Stimulated activated CD4-positive, alpha-beta T cell treated with anti-CD3 and anti-CD28 coated beads, Interleukin-4, amount 100 ng/mL, for 24 hours (primary cell): Measurements from ENCODE around the gene KRT14.
A peak's percentile ranks its signal among the peaks of the same experiment; 100 is the strongest.
"Not testable (repeated sequence)": the region's sequence is repeated elsewhere in the genome, so short reads cannot be mapped to it uniquely, and the experiment has no call there.

Source experiments
- DNase-seq: peaks from one replicate; pipeline ENCODE4 v3.0.0-alpha.2; 2020

KRT14 gene

GRCh38 chr17:41600318-41600717 is 13.6 kb upstream of the KRT14 start:
- no peak for DNase-seq

- no peak for DNase-seq
Observed at GRCh38 chr17:41599680-41600079, 13.0 kb upstream of the KRT14 start.

- DNase-seq = no peak
Observed at GRCh38 chr17:41595585-41595984, 8.9 kb upstream of the KRT14 start.

GRCh38 chr17:41594363-41594915 is 7.7 kb upstream of the KRT14 start:
- DNase-seq = no peak

GRCh38 chr17:41593306-41593981 is 6.7 kb upstream of the KRT14 start:
- DNase-seq = no peak

- DNase-seq = no peak
Observed at GRCh38 chr17:41592601-41593305, 6.1 kb upstream of the KRT14 start.

- DNase-seq = no peak
Observed at GRCh38 chr17:41589301-41589700, 2.6 kb upstream of the KRT14 start.

GRCh38 chr17:41588126-41588810 is 1.6 kb upstream of the KRT14 start:
- DNase-seq = no peak

- no peak for DNase-seq
Observed at GRCh38 chr17:41585301-41586056, 1.2 kb downstream of the KRT14 start.

GRCh38 chr17:41584331-41584927 is 2.3 kb downstream of the KRT14 start:
- DNase-seq = not testable (repeated sequence)

GRCh38 chr17:41583137-41584127 is 3.3 kb downstream of the KRT14 start:
- DNase-seq = no peak

GRCh38 chr17:41582061-41582968 is 4.4 kb downstream of the KRT14 start:
- DNase-seq = not testable (repeated sequence)

- DNase-seq = no peak
Observed at GRCh38 chr17:41581366-41582060, 5.2 kb downstream of the KRT14 start.

- DNase-seq = no peak
Observed at GRCh38 chr17:41580687-41581365, 5.9 kb downstream of the KRT14 start.

GRCh38 chr17:41580244-41580575 is 6.5 kb downstream of the KRT14 start:
- no peak for DNase-seq

- DNase-seq = peak; percentile 68
Observed at GRCh38 chr17:41579484-41580243, 7.0 kb downstream of the KRT14 start.

- no peak for DNase-seq
Observed at GRCh38 chr17:41578971-41579370, 7.7 kb downstream of the KRT14 start.

- DNase-seq = no peak
Observed at GRCh38 chr17:41578538-41578937, 8.2 kb downstream of the KRT14 start.
